Measurements from ENCODE around the gene PAX9. TPM values are rescaled to one million over a fixed set of nuclear protein-coding genes. Genes with fewer than 3 reads are reported as not detected.

Gene PAX9
- total and polyA plus RNA-seq, 2 of the 13 experiments (the other 11 are each of a cell fraction or from before 2014, with no cell fraction given) = 0.03 TPM; not detected in 1

DNA sequence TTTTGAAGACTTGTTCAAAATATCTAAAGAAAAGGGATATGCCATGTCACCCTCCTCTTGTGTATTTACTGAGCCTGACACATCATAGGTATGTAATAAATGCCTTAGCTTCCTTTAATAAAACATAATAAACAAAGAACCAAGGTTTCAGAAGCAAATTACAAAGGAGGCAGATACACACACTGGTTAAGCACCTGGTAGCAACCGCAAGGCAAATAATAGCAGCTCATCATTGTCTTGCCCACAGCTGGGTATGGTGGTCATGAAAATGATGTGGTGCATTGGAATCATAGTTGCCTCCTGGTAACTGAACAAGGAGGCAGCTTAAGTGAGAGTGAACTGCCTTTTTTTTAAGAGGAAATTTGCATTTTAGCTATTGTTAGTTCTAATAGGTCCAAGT lies 39.0 kb downstream of the PAX9 start (continued):
- TF ChIP-seq ZNF777 (CRISPR knock-in tag; IDR thresholded peaks at IDR 0.05) = no peak
- TF ChIP-seq, protein P1, sequence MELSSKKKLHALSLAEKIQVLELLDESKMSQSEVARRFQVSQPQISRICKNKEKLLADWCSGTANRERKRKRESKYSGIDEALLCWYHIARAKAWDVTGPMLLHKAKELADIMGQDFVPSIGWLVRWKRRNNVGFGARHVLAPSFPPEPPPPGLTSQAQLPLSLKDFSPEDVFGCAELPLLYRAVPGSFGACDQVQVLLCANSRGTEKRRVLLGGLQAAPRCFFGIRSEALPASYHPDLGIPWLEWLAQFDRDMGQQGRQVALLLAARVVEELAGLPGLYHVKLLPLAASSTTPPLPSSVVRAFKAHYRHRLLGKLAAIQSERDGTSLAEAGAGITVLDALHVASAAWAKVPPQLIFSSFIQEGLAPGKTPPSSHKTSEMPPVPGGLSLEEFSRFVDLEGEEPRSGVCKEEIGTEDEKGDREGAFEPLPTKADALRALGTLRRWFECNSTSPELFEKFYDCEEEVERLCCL (CRISPR knock-in tag; IDR thresholded peaks at IDR 0.05; ENCODE audit: borderline replicate concordance) = no peak
- TF ChIP-seq ETV6 (CRISPR knock-in tag; conservative IDR thresholded peaks at IDR 0.05) = no peak
- TF ChIP-seq, protein P2, sequence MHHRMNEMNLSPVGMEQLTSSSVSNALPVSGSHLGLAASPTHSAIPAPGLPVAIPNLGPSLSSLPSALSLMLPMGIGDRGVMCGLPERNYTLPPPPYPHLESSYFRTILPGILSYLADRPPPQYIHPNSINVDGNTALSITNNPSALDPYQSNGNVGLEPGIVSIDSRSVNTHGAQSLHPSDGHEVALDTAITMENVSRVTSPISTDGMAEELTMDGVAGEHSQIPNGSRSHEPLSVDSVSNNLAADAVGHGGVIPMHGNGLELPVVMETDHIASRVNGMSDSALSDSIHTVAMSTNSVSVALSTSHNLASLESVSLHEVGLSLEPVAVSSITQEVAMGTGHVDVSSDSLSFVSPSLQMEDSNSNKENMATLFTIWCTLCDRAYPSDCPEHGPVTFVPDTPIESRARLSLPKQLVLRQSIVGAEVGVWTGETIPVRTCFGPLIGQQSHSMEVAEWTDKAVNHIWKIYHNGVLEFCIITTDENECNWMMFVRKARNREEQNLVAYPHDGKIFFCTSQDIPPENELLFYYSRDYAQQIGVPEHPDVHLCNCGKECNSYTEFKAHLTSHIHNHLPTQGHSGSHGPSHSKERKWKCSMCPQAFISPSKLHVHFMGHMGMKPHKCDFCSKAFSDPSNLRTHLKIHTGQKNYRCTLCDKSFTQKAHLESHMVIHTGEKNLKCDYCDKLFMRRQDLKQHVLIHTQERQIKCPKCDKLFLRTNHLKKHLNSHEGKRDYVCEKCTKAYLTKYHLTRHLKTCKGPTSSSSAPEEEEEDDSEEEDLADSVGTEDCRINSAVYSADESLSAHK (CRISPR knock-in tag; IDR thresholded peaks at IDR 0.05; ENCODE audit: borderline replicate concordance) = no peak
- no peak for TF ChIP-seq IRF2 (CRISPR knock-in tag; IDR thresholded peaks at IDR 0.05)
- no peak for TF ChIP-seq SRSF9 (IDR thresholded peaks at IDR 0.05; ENCODE audit: borderline replicate concordance, insufficient read depth, low read depth, low read length, poor library complexity, severe bottlenecking)
- TF ChIP-seq KLF16 (CRISPR knock-in tag; IDR thresholded peaks at IDR 0.05) = no peak
- TF ChIP-seq REL (CRISPR knock-in tag; conservative IDR thresholded peaks at IDR 0.05) = no peak
- TF ChIP-seq, protein P3, sequence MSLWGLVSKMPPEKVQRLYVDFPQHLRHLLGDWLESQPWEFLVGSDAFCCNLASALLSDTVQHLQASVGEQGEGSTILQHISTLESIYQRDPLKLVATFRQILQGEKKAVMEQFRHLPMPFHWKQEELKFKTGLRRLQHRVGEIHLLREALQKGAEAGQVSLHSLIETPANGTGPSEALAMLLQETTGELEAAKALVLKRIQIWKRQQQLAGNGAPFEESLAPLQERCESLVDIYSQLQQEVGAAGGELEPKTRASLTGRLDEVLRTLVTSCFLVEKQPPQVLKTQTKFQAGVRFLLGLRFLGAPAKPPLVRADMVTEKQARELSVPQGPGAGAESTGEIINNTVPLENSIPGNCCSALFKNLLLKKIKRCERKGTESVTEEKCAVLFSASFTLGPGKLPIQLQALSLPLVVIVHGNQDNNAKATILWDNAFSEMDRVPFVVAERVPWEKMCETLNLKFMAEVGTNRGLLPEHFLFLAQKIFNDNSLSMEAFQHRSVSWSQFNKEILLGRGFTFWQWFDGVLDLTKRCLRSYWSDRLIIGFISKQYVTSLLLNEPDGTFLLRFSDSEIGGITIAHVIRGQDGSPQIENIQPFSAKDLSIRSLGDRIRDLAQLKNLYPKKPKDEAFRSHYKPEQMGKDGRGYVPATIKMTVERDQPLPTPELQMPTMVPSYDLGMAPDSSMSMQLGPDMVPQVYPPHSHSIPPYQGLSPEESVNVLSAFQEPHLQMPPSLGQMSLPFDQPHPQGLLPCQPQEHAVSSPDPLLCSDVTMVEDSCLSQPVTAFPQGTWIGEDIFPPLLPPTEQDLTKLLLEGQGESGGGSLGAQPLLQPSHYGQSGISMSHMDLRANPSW (CRISPR knock-in tag; IDR thresholded peaks at IDR 0.05; ENCODE audit: borderline replicate concordance) = no peak

Data from HepG2 (cell line).